Measurements from ENCODE around the gene FASTKD3.

FASTKD3 gene

GRCh38 chr5:7902666-7903625 lies 34.1 kb upstream of the FASTKD3 start:
- TF ChIP-seq Cebpa-rat (IDR thresholded peaks at IDR 0.05) = no peak
- Histone ChIP-seq H3K27ac (no peak overlapping the region), H3K9me3 (replicated peaks in 1 of 11) (peaks cover 11 to 22% (median 18%) of the 10 kb centered on the region in 11 experiments), H3K27me3 (no peaks in the 10 kb centered on the region), H3K4me3 (no peak overlapping the region), H3K4me2 (no peak overlapping the region), H4K20me1 (peaks cover 0 to 13% (median 0%) of the 10 kb centered on the region in 11 experiments; a peak in 2 of 22 replicates), H3K36me3 (peaks cover 90 to 99% (median 97%) of the 10 kb centered on the region in 11 experiments), H3K9ac (no peak overlapping the region), H3K4me1 (no peaks in the 10 kb centered on the region)

GRCh38 chr5:7902201-7902600 lies 33.4 kb upstream of the FASTKD3 start:
- no peak overlapping the region for H3K9ac ChIP-seq
- no peak overlapping the region for H3K4me2 ChIP-seq
- peaks cover 0 to 13% (median 0%) of the 10 kb centered on the region in 11 experiments; a peak in 2 of 22 replicates for H4K20me1 ChIP-seq
- H3K4me1 ChIP-seq = no peaks in the 10 kb centered on the region
- no peak overlapping the region for H3K4me3 ChIP-seq
- no peak for TF ChIP-seq Cebpa-rat (IDR thresholded peaks at IDR 0.05)
- no peaks in the 10 kb centered on the region for H3K27me3 ChIP-seq
- peaks cover 90 to 99% (median 97%) of the 10 kb centered on the region in 11 experiments for H3K36me3 ChIP-seq
- no peak overlapping the region for H3K27ac ChIP-seq
- H3K9me3 ChIP-seq (replicated peaks in 1 of 11) = peaks cover 4 to 14% (median 10%) of the 10 kb centered on the region in 11 experiments; a peak in 21 of 22 replicates

GRCh38 chr5:7897014-7897600 lies 28.3 kb upstream of the FASTKD3 start:
- no peak overlapping the region for H3K9ac ChIP-seq
- no peak overlapping the region for H3K4me3 ChIP-seq
- H3K4me2 ChIP-seq = no peak overlapping the region
- TF ChIP-seq Cebpa-rat (IDR thresholded peaks at IDR 0.05) = no peak
- no peaks in the 10 kb centered on the region for H3K27me3 ChIP-seq
- H3K27ac ChIP-seq = no peak overlapping the region
- no peaks in the 10 kb centered on the region for H3K9me3 ChIP-seq (replicated peaks in 1 of 11)
- H4K20me1 ChIP-seq = peaks cover 0 to 13% (median 0%) of the 10 kb centered on the region in 11 experiments; a peak in 8 of 22 replicates
- H3K36me3 ChIP-seq = peaks cover 98 to 100% (median 100%) of the 10 kb centered on the region in 11 experiments
- no peaks in the 10 kb centered on the region for H3K4me1 ChIP-seq

GRCh38 chr5:7894860-7895259 lies 26.0 kb upstream of the FASTKD3 start:
- H3K27ac ChIP-seq = no peak overlapping the region
- no peaks in the 10 kb centered on the region for H3K27me3 ChIP-seq
- H3K4me3 ChIP-seq = no peak overlapping the region
- H3K4me1 ChIP-seq = no peaks in the 10 kb centered on the region
- no peaks in the 10 kb centered on the region for H3K9me3 ChIP-seq (replicated peaks in 1 of 11)
- H4K20me1 ChIP-seq = peaks cover 0 to 13% (median 0%) of the 10 kb centered on the region in 11 experiments; a peak in 8 of 22 replicates
- no peak overlapping the region for H3K9ac ChIP-seq
- H3K36me3 ChIP-seq = peaks cover 92 to 99% (median 97%) of the 10 kb centered on the region in 11 experiments
- no peak overlapping the region for H3K4me2 ChIP-seq
- TF ChIP-seq Cebpa-rat (IDR thresholded peaks at IDR 0.05) = no peak

- Histone ChIP-seq H3K9me3 (replicated peaks in 1 of 11) (no peaks in the 10 kb centered on the region), H3K36me3 (peaks cover 92 to 99% (median 97%) of the 10 kb centered on the region in 11 experiments), H3K4me2 (no peak overlapping the region), H3K4me3 (no peak overlapping the region), H4K20me1 (peaks cover 0 to 12% (median 0%) of the 10 kb centered on the region in 11 experiments; a peak in 8 of 22 replicates), H3K27ac (no peak overlapping the region), H3K4me1 (no peaks in the 10 kb centered on the region), H3K27me3 (no peaks in the 10 kb centered on the region), H3K9ac (no peak overlapping the region)
- no peak for TF ChIP-seq Cebpa-rat (IDR thresholded peaks at IDR 0.05)
Observed at GRCh38 chr5:7894439-7894838, 25.6 kb upstream of the FASTKD3 start.

- H3K4me1 ChIP-seq = no peaks in the 10 kb centered on the region
- H3K9me3 ChIP-seq (replicated peaks in 1 of 11) = no peaks in the 10 kb centered on the region
- H3K36me3 ChIP-seq = peaks cover 77 to 95% (median 89%) of the 10 kb centered on the region in 11 experiments
- H3K4me2 ChIP-seq = no peak overlapping the region
- H3K27me3 ChIP-seq = no peaks in the 10 kb centered on the region
- no peak overlapping the region for H3K4me3 ChIP-seq
- H3K9ac ChIP-seq = no peak overlapping the region
- H3K27ac ChIP-seq = no peak overlapping the region
- TF ChIP-seq Cebpa-rat (IDR thresholded peaks at IDR 0.05) = no peak
- H4K20me1 ChIP-seq = peaks cover 0 to 29% (median 8%) of the 10 kb centered on the region in 11 experiments; a peak in 10 of 22 replicates
Observed at GRCh38 chr5:7888901-7889300, 20.1 kb upstream of the FASTKD3 start.

- Histone ChIP-seq H3K9ac (no peak overlapping the region), H3K4me3 (no peak overlapping the region), H3K27ac (no peak overlapping the region), H4K20me1 (peaks cover 2 to 48% (median 15%) of the 10 kb centered on the region in 11 experiments; a peak in 19 of 22 replicates), H3K27me3 (no peaks in the 10 kb centered on the region), H3K4me1 (peaks cover 0 to 4% (median 0%) of the 10 kb centered on the region in 10 experiments; a peak in 1 of 20 replicates), H3K36me3 (peaks cover 77 to 95% (median 89%) of the 10 kb centered on the region in 11 experiments), H3K9me3 (replicated peaks in 1 of 11) (no peaks in the 10 kb centered on the region), H3K4me2 (no peak overlapping the region)
- TF ChIP-seq Cebpa-rat (IDR thresholded peaks at IDR 0.05) = no peak
Observed at GRCh38 chr5:7886849-7887475, 18.1 kb upstream of the FASTKD3 start.

- no peak overlapping the region for H3K4me3 ChIP-seq
- no peak overlapping the region for H3K27ac ChIP-seq
- no peak for TF ChIP-seq Cebpa-rat (IDR thresholded peaks at IDR 0.05)
- H3K4me2 ChIP-seq = no peak overlapping the region
- peaks cover 85 to 96% (median 92%) of the 10 kb centered on the region in 11 experiments for H3K36me3 ChIP-seq
- H3K9me3 ChIP-seq (replicated peaks in 1 of 11) = no peaks in the 10 kb centered on the region
- no peaks in the 10 kb centered on the region for H3K27me3 ChIP-seq
- H4K20me1 ChIP-seq = peaks cover 7 to 71% (median 38%) of the 10 kb centered on the region in 11 experiments; a peak in 19 of 22 replicates
- no peak overlapping the region for H3K9ac ChIP-seq
- H3K4me1 ChIP-seq = peaks cover 0 to 27% (median 0%) of the 10 kb centered on the region in 10 experiments; a peak in 7 of 20 replicates
Observed at GRCh38 chr5:7884491-7885267, 15.8 kb upstream of the FASTKD3 start.
